DND-41 (cell line): ENCODE data around the gene B4GAT1.
A peak's percentile ranks its signal among the peaks of the same experiment; 100 is the strongest.

Source experiments
- ATAC-seq: fragments of 200-7000 bp; cut with Tn5 transposase; 3 replicates; pipeline ENCODE4 v1.9.1; 2021; ENCODE audit warnings: low read depth; ENCODE audit not compliant: insufficient read depth
- DNase-seq: peaks from one replicate; pipeline ENCODE4 v3.0.0-alpha.2; 2020
- H2AFZ ChIP-seq: 2 replicates; pipeline ENCODE4 v1.6.0; 2012; ENCODE audit warnings: low read depth, low read length
- H3K27ac ChIP-seq: 2 replicates; pipeline ENCODE4 v1.5.1; 2012; ENCODE audit warnings: low read length, inconsistent platforms
- H3K27me3 ChIP-seq: fragments of 200-600 bp; sonication (generic); 2 replicates; pipeline ENCODE4 v1.6.0; 2012; ENCODE audit warnings: low read length, mild to moderate bottlenecking, inconsistent platforms; ENCODE audit not compliant: insufficient read depth, poor library complexity
- H3K36me3 ChIP-seq: 2 replicates; pipeline ENCODE4 v1.5.1; 2012; ENCODE audit warnings: low read length, inconsistent platforms; ENCODE audit not compliant: insufficient read depth
- H3K4me1 ChIP-seq: 2 replicates; pipeline ENCODE4 v1.5.1; 2012; ENCODE audit warnings: mild to moderate bottlenecking, low read length; ENCODE audit not compliant: insufficient read depth
- H3K4me2 ChIP-seq: 2 replicates; pipeline ENCODE4 v1.6.0; 2012; ENCODE audit warnings: mild to moderate bottlenecking, moderate library complexity, low read length, inconsistent platforms; ENCODE audit not compliant: insufficient read depth
- H3K4me3 ChIP-seq, 2 experiments: fragments of 200-600 bp in 1 of 2; shearing (Covaris generic) in 1 of 2; 2 replicates each; pipeline ENCODE4 v1.5.1; 2012 to 2016; ENCODE audit warnings: inconsistent platforms in 2 of 2, low read length in 2 of 2, mild to moderate bottlenecking in 2 of 2, low read depth in 1 of 2, moderate library complexity in 1 of 2
- H3K79me2 ChIP-seq: 2 replicates; pipeline ENCODE4 v1.6.0; 2012; ENCODE audit warnings: low read length, inconsistent platforms; ENCODE audit not compliant: insufficient read depth
- H3K9ac ChIP-seq: 2 replicates; pipeline ENCODE4 v1.6.0; 2012; ENCODE audit warnings: low read depth, mild to moderate bottlenecking, inconsistent platforms, low read length, moderate library complexity
- H3K9me3 ChIP-seq: 2 replicates; pipeline ENCODE4 v1.5.1; 2012; ENCODE audit warnings: low read length, moderate library complexity, mild to moderate bottlenecking, inconsistent platforms; ENCODE audit not compliant: insufficient read depth, severe bottlenecking
- H4K20me1 ChIP-seq: 2 replicates; pipeline ENCODE4 v1.6.0; 2012; ENCODE audit warnings: low read length; ENCODE audit not compliant: insufficient read depth
- EZH2 ChIP-seq: IDR thresholded peaks from 3 replicates; pipeline ENCODE4 v1.6.1; 2012; ENCODE audit warnings: borderline replicate concordance, low read depth, mild to moderate bottlenecking, moderate library complexity, low read length, inconsistent platforms; ENCODE audit not compliant: severe bottlenecking
- TF ChIP-seq, protein P1 (sequence below): IDR thresholded peaks from 2 replicates; pipeline ENCODE4 v1.5.1; 2012; ENCODE audit warnings: borderline replicate concordance, low read length, moderate library complexity, mild to moderate bottlenecking; ENCODE audit not compliant: poor library complexity, severe bottlenecking; ENCODE audit errors: extremely low read depth

Gene B4GAT1

DNA sequence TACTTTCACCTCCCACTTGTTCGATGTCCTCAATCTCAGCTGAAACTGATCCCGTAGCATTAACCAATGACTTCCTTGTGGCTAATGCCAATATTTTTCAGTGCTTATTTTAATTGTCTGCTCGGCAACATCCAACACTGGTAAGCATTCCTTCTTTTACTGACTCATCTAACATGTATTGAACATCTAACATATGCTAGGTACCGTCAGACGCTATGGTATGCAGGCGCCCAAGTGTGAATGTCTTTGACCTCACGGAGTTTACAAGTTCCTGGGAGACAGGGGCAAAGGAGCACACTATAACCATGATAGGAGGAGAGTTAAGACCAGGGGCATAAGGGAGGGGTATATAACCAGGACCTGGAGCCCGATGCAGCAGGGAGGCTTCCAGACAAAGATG lies 4.3 kb downstream of the B4GAT1 start:
- Histone ChIP-seq H3K9ac (no peak overlapping the region), H4K20me1 (peaks cover 9% of the 10 kb centered on the region), H2AFZ (no peak overlapping the region), H3K9me3 (no peaks in the 10 kb centered on the region), H3K4me2 (peak overlapping the region; percentile 78; the same call in 1 of the 2 replicates), H3K4me3 (peak overlapping the region in 1 of 2 experiments; percentile 92; a peak in 1 of 4 replicates), H3K79me2 (peaks cover 46% of the 10 kb centered on the region), H3K27me3 (no peaks in the 10 kb centered on the region), H3K4me1 (peaks cover 45% of the 10 kb centered on the region), H3K36me3 (peaks cover 48% of the 10 kb centered on the region), H3K27ac (no peak overlapping the region)
- ATAC-seq: no peak
- TF ChIP-seq, protein P1, sequence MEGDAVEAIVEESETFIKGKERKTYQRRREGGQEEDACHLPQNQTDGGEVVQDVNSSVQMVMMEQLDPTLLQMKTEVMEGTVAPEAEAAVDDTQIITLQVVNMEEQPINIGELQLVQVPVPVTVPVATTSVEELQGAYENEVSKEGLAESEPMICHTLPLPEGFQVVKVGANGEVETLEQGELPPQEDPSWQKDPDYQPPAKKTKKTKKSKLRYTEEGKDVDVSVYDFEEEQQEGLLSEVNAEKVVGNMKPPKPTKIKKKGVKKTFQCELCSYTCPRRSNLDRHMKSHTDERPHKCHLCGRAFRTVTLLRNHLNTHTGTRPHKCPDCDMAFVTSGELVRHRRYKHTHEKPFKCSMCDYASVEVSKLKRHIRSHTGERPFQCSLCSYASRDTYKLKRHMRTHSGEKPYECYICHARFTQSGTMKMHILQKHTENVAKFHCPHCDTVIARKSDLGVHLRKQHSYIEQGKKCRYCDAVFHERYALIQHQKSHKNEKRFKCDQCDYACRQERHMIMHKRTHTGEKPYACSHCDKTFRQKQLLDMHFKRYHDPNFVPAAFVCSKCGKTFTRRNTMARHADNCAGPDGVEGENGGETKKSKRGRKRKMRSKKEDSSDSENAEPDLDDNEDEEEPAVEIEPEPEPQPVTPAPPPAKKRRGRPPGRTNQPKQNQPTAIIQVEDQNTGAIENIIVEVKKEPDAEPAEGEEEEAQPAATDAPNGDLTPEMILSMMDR: no peak
- TF ChIP-seq EZH2: no peak
- DNase-seq: no peak

DNA sequence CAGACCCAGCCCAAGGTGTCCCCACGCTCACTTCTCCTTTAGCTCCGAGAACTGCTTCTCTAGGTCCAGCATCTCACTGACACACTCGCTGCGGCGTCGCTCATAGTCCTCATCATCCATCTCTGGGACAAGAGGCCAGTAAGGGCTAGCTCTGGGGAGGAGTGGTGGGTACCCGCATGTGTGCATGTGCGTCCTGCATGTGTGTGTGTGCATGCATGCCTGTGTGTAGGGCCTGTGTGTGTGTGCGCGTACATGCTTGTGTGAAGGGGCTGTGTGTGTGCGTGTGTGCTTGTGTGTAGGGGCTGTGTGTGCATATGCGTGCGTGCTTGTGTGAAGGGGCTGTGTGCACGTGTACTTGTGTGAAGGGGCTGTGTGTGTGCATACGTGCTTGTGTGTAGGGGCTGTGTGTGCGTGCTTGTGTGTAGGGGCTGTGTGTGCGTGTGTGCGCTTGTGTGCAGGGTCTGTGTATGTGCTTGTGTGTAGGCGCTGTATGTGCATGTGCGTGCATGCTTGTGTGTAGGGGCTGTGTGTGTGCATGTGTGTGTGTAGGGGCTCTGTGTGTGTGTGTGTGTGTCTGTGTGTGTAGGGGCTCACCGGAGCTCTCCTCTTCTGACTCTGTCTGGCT lies 5.8 kb downstream of the B4GAT1 start:
- Histone ChIP-seq H3K27ac (no peak overlapping the region), H3K79me2 (peaks cover 37% of the 10 kb centered on the region), H3K4me2 (no peak overlapping the region), H3K4me1 (peaks cover 35% of the 10 kb centered on the region), H3K27me3 (no peaks in the 10 kb centered on the region), H4K20me1 (peaks cover 15% of the 10 kb centered on the region), H2AFZ (no peak overlapping the region), H3K9ac (no peak overlapping the region), H3K36me3 (peaks cover 63% of the 10 kb centered on the region), H3K9me3 (no peaks in the 10 kb centered on the region), H3K4me3 (no peak overlapping the region)
- DNase-seq: no peak
- no peak for ATAC-seq
- no peak for TF ChIP-seq EZH2
- TF ChIP-seq, protein P1: no peak

DNA sequence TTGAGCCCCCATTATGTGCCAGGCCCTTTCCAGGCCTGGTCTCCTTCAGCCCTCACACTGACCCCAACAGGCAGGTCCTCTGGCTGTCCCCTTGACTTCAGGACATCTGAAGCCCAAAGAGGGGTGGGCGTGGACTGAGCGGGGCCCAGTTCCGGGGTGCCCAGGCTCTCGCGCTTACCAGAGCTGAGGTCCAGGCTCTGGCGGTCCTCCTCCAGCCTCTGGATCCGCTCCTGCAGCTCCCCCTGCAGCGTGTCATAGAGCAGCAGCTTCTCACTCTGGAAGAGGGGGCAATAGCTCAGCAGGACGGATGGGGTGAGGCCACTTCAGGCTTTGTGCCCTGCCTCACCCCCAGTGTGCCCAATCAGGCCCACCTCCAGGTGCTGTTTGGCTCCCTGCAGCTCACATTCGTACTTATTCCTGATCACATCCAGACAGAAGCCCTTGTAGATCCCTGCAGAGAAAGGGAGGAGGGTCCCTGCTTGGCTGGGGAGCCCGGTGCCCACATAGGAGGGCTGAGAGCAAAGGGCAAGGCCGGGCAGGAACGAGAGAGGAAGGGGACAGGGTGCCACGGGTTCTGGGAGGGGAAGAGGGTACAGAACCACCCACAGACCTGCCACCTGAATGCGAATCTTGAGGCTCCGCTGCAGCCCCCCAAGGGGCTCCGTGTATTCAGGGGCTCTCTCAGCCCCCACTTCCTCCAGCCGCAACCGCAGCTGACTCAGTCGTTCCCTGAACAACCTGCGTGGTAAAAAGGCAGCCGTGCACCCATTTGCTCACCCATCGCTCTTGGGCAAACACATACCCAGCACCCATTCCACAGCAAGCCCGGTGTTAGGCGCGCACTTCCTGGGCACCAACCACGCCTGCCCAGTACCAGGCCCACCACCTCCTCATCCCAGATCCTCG lies 6.6 kb downstream of the B4GAT1 start:
- peaks cover 63% of the 10 kb centered on the region for H3K36me3 ChIP-seq
- peaks cover 27% of the 10 kb centered on the region for H3K4me1 ChIP-seq
- DNase-seq: no peak
- H4K20me1 ChIP-seq: peaks cover 15% of the 10 kb centered on the region
- H3K27ac ChIP-seq: no peak overlapping the region
- no peak overlapping the region for H3K4me3 ChIP-seq
- no peaks in the 10 kb centered on the region for H3K9me3 ChIP-seq
- H3K79me2 ChIP-seq: peaks cover 29% of the 10 kb centered on the region
- no peaks in the 10 kb centered on the region for H3K27me3 ChIP-seq
- H3K4me2 ChIP-seq: no peak overlapping the region
- no peak overlapping the region for H2AFZ ChIP-seq
- TF ChIP-seq, protein P1: no peak
- no peak for TF ChIP-seq EZH2
- no peak overlapping the region for H3K9ac ChIP-seq
- ATAC-seq: no peak
